Naive thymus-derived CD4-positive, alpha-beta T cell (primary cell): ENCODE data around the gene HOXB8. TPM values are rescaled to one million over a fixed set of nuclear protein-coding genes. Genes with fewer than 3 reads are reported as not detected.
A peak's percentile ranks its signal among the peaks of the same experiment; 100 is the strongest.

Source experiments
- ATAC-seq: fragments of 150-1000 bp; cut with Tn5 transposase; 2 replicates; pipeline ENCODE4 v1.10.0; 2021; ENCODE audit warnings: mild to moderate bottlenecking, moderate library complexity
- CTCF ChIA-PET: fragments of 350-600 bp; sonication (Branson Sonifier 250); formaldehyde crosslinking; loops from one replicate; lab custom pipeline; 2021; ENCODE audit warnings: antibody characterized with exemption; lab: Charles Lee
- POLR2A ChIA-PET: fragments of 350-600 bp; sonication (Branson Sonifier 250); formaldehyde crosslinking; loops from one replicate; lab custom pipeline; 2021; ENCODE audit warnings: antibody characterized with exemption, inconsistent platforms; lab: Charles Lee
- DNase-seq, 9 donors: peaks; one replicate each; pipeline versions ENCODE4 v3.0.0 to v3.0.0-alpha.2; 2020 to 2022; ENCODE audit warnings: mixed read lengths in 1 of 9
- H3K27ac ChIP-seq: one replicate; pipeline ENCODE4 v1.7.0; 2013; ENCODE audit warnings: mild to moderate bottlenecking, low read depth, low read length, moderate library complexity
- H3K27me3 ChIP-seq, 2 donors: one replicate each; pipeline ENCODE4 v1.7.0; 2013; ENCODE audit warnings: low read length in 2 of 2, mild to moderate bottlenecking in 2 of 2, moderate library complexity in 2 of 2; ENCODE audit not compliant: control insufficient read depth in 2 of 2, insufficient read depth in 2 of 2
- H3K36me3 ChIP-seq, 3 experiments: 1 replicate in 2 of 3; 2 replicates in 1 of 3; pipeline ENCODE4 v1.7.0; 2013; ENCODE audit warnings: low read length in 3 of 3, mild to moderate bottlenecking in 3 of 3, moderate library complexity in 1 of 3; ENCODE audit not compliant: insufficient read depth in 3 of 3, control insufficient read depth in 2 of 3
- H3K4me1 ChIP-seq, 2 donors: one replicate each; pipeline ENCODE4 v1.7.0; 2013; ENCODE audit warnings: low read length in 2 of 2, mild to moderate bottlenecking in 2 of 2, moderate library complexity in 1 of 2; ENCODE audit not compliant: control insufficient read depth in 2 of 2, insufficient read depth in 2 of 2
- H3K4me3 ChIP-seq: 2 replicates; pipeline ENCODE4 v1.7.0; 2013; ENCODE audit warnings: mild to moderate bottlenecking, low read length
- H3K9me3 ChIP-seq, 3 experiments: 1 replicate in 2 of 3; 2 replicates in 1 of 3; pipeline ENCODE4 v1.7.0; 2013; ENCODE audit warnings: low read length in 3 of 3; ENCODE audit not compliant: control insufficient read depth in 2 of 3
- H3K27ac Mint-ChIP-seq, 9 donors: one replicate each; pipeline ENCODE4 v1.8.0; 2020 to 2022; ENCODE audit warnings: mixed read lengths in 9 of 9, mild to moderate bottlenecking in 8 of 9, moderate library complexity in 5 of 9, inconsistent platforms in 2 of 9
- H3K27me3 Mint-ChIP-seq, 5 donors: one replicate each; pipeline ENCODE4 v1.8.0; 2021 to 2022; ENCODE audit warnings: mixed read lengths in 5 of 5, mild to moderate bottlenecking in 1 of 5
- H3K36me3 Mint-ChIP-seq, 5 donors: one replicate each; pipeline ENCODE4 v1.8.0; 2020 to 2022; ENCODE audit warnings: mixed read lengths in 5 of 5, mild to moderate bottlenecking in 3 of 5, inconsistent platforms in 1 of 5
- H3K4me1 Mint-ChIP-seq, 7 donors: one replicate each; pipeline ENCODE4 v1.8.0; 2020 to 2022; ENCODE audit warnings: mixed read lengths in 7 of 7, mild to moderate bottlenecking in 3 of 7, inconsistent platforms in 1 of 7
- H3K4me3 Mint-ChIP-seq, 10 donors: one replicate each; pipeline ENCODE4 v1.8.0; 2020 to 2022; ENCODE audit warnings: mild to moderate bottlenecking in 10 of 10, mixed read lengths in 10 of 10, moderate library complexity in 6 of 10, inconsistent platforms in 2 of 10
- H3K9me3 Mint-ChIP-seq, 11 donors: one replicate each; pipeline ENCODE4 v1.8.0; 2020 to 2022; ENCODE audit warnings: mixed read lengths in 11 of 11, mild to moderate bottlenecking in 4 of 11, inconsistent platforms in 1 of 11, moderate library complexity in 1 of 11
- intact Hi-C, 2 donors: fragments of 100-400 bp; cut with micrococcal nuclease; formaldehyde crosslinking; loops; one replicate each; pipeline ENCODE4 v1.15.1; 2023
- polyA plus RNA-seq, 2 donors: library from polyadenylated mRNA; unstranded; fragments of 300-500 nt; fragmentation: Illumina TruSeq; gene quantifications; one replicate each; pipeline ENCODE4 v1.2.3, GENCODE V29; 2021
- total RNA-seq, 6 experiments: library from RNA in 5 of 6; stranded (reverse) in 5 of 6; gene quantifications; 1 replicate in 5 of 6; 2 replicates in 1 of 6; pipeline ENCODE4 v1.2.3 and lab custom pipeline; 2021 to 2026

HOXB8 gene
- total and polyA plus RNA-seq, 7 experiments from 2014 or later, result not detected

GRCh38 chr17:48570325-48571023 lies 44.6 kb downstream of the HOXB8 start:
- POLR2A ChIA-PET, result interaction anchor here (0.6 to 1.0 kb wide), 2 partner anchors 24 to 27 kb away, joined by 3 read pairs; no protein-coding TSS in a partner anchor

GRCh38 chr17:48569674-48570324 lies 45.3 kb downstream of the HOXB8 start:
- Histone ChIP-seq H3K9me3 (no peaks in the 10 kb centered on the region), H3K27me3 (peaks cover 0 to 4% of the 10 kb centered on the region in 2 donors), H3K4me1 (no peaks in the 10 kb centered on the region), H3K27ac (no peak overlapping the region), H3K36me3 (no peaks in the 10 kb centered on the region), H3K4me3 (no peak overlapping the region)
- CTCF ChIA-PET, result interaction anchor here (0.5 to 0.9 kb wide), 2 partner anchors 10 to 77 kb away, joined by 3 read pairs; no protein-coding TSS in a partner anchor
- intact Hi-C loops, result no loop called here
- H3K27me3 Mint-ChIP-seq, result peaks cover 3 to 24% (median 5%) of the 10 kb centered on the region in 5 donors
- no peak overlapping the region for H3K27ac Mint-ChIP-seq
- no peak for ATAC-seq
- no peak for DNase-seq
- POLR2A ChIA-PET, result interaction anchor here (0.6 to 1.2 kb wide), 4 partner anchors 23 to 207 kb away, joined by 3 to 4 read pairs (median 3); no protein-coding TSS in a partner anchor
- no peak overlapping the region for H3K4me3 Mint-ChIP-seq
- H3K4me1 Mint-ChIP-seq, result peaks cover 0 to 22% (median 10%) of the 10 kb centered on the region in 7 donors
- no peaks in the 10 kb centered on the region for H3K9me3 Mint-ChIP-seq
- peaks cover 0 to 17% (median 0%) of the 10 kb centered on the region in 5 donors for H3K36me3 Mint-ChIP-seq

More at GRCh38 chr17:48570325-48571023, 44.6 kb downstream of the HOXB8 start:
- H3K27ac Mint-ChIP-seq, result no peak overlapping the region
- no peaks in the 10 kb centered on the region for H3K4me1 ChIP-seq
- H3K27me3 ChIP-seq, result peaks cover 0 to 4% of the 10 kb centered on the region in 2 donors
- H3K4me1 Mint-ChIP-seq, result peaks cover 0 to 26% (median 10%) of the 10 kb centered on the region in 7 donors
- H3K36me3 ChIP-seq, result no peaks in the 10 kb centered on the region
- H3K36me3 Mint-ChIP-seq, result peaks cover 0 to 16% (median 0%) of the 10 kb centered on the region in 5 donors
- no peak overlapping the region for H3K4me3 Mint-ChIP-seq
- H3K4me3 ChIP-seq, result no peak overlapping the region
- no peak overlapping the region for H3K27ac ChIP-seq
- H3K9me3 ChIP-seq, result no peaks in the 10 kb centered on the region
- intact Hi-C loops, result no loop called here
- DNase-seq (no peak), ATAC-seq (no peak)
- no peaks in the 10 kb centered on the region for H3K9me3 Mint-ChIP-seq
- CTCF ChIA-PET, result interaction anchor here (0.5 kb wide), 1 partner anchor 10 kb away, joined by 3 read pairs; no protein-coding TSS in a partner anchor
- H3K27me3 Mint-ChIP-seq, result peaks cover 0 to 29% (median 5%) of the 10 kb centered on the region in 5 donors

- Mint-ChIP-seq H3K4me1 (peaks cover 0 to 23% (median 11%) of the 10 kb centered on the region in 7 donors), H3K36me3 (peaks cover 0 to 20% (median 0%) of the 10 kb centered on the region in 5 donors), H3K27ac (no peak overlapping the region), H3K27me3 (peaks cover 0 to 19% (median 8%) of the 10 kb centered on the region in 5 donors), H3K4me3 (peak overlapping the region in 3 of 10 donors; percentile 6 to 21 (median 12)), H3K9me3 (no peaks in the 10 kb centered on the region)
- ATAC-seq (no peak), DNase-seq (no peak)
- no peaks in the 10 kb centered on the region for H3K36me3 ChIP-seq
- POLR2A ChIA-PET, result interaction anchor here (0.6 to 1.2 kb wide), 2 partner anchors 28 to 165 kb away, joined by 3 to 4 read pairs; no protein-coding TSS in a partner anchor
- peaks cover 0 to 4% of the 10 kb centered on the region in 2 donors for H3K27me3 ChIP-seq
- no peaks in the 10 kb centered on the region for H3K9me3 ChIP-seq
- intact Hi-C loops, result no loop called here
- CTCF ChIA-PET, result interaction anchor here (0.9 kb wide), 1 partner anchor 77 kb away, joined by 3 read pairs; no protein-coding TSS in a partner anchor
- H3K27ac ChIP-seq, result no peak overlapping the region
- no peaks in the 10 kb centered on the region for H3K4me1 ChIP-seq
- H3K4me3 ChIP-seq, result no peak overlapping the region
Observed at GRCh38 chr17:48569240-48569582, 45.9 kb downstream of the HOXB8 start.

GRCh38 chr17:48568499-48569239 lies 46.4 kb downstream of the HOXB8 start:
- Histone ChIP-seq H3K36me3 (no peaks in the 10 kb centered on the region), H3K27ac (no peak overlapping the region), H3K4me3 (no peak overlapping the region), H3K27me3 (peaks cover 0 to 4% of the 10 kb centered on the region in 2 donors), H3K9me3 (no peaks in the 10 kb centered on the region), H3K4me1 (no peaks in the 10 kb centered on the region)
- H3K9me3 Mint-ChIP-seq, result no peaks in the 10 kb centered on the region
- peaks cover 0 to 22% (median 0%) of the 10 kb centered on the region in 5 donors for H3K36me3 Mint-ChIP-seq
- intact Hi-C loops, result no loop called here
- ChIA-PET CTCF (interaction anchor here (0.8 to 0.9 kb wide), 2 partner anchors 75 to 76 kb away, joined by 3 read pairs; no protein-coding TSS in a partner anchor), POLR2A (interaction anchor here (0.6 to 1.2 kb wide), 3 partner anchors 20 to 165 kb away, joined by 3 to 4 read pairs (median 3); no protein-coding TSS in a partner anchor)
- ATAC-seq (no peak), DNase-seq (no peak)
- peak overlapping the region; percentile 6 to 68 (median 28) for H3K4me3 Mint-ChIP-seq
- no peak overlapping the region for H3K27ac Mint-ChIP-seq
- peaks cover 2 to 17% (median 11%) of the 10 kb centered on the region in 5 donors for H3K27me3 Mint-ChIP-seq
- H3K4me1 Mint-ChIP-seq, result peaks cover 0 to 22% (median 11%) of the 10 kb centered on the region in 7 donors

GRCh38 chr17:48567646-48568354 lies 47.3 kb downstream of the HOXB8 start:
- H3K4me3 Mint-ChIP-seq, result peak overlapping the region in 2 of 10 donors; percentile 21 to 39
- H3K27ac Mint-ChIP-seq, result no peak overlapping the region
- Histone ChIP-seq H3K4me1 (no peaks in the 10 kb centered on the region), H3K4me3 (no peak overlapping the region), H3K9me3 (no peaks in the 10 kb centered on the region), H3K27ac (no peak overlapping the region), H3K36me3 (no peaks in the 10 kb centered on the region), H3K27me3 (peaks cover 0 to 4% of the 10 kb centered on the region in 2 donors)
- CTCF ChIA-PET, result interaction anchor here (0.8 kb wide), 1 partner anchor 75 kb away, joined by 3 read pairs; no protein-coding TSS in a partner anchor
- no peak for DNase-seq
- intact Hi-C loops, result no loop called here
- peaks cover 0 to 20% (median 0%) of the 10 kb centered on the region in 5 donors for H3K36me3 Mint-ChIP-seq
- ATAC-seq, result no peak
- H3K4me1 Mint-ChIP-seq, result peaks cover 0 to 20% (median 9%) of the 10 kb centered on the region in 7 donors
- POLR2A ChIA-PET, result interaction anchor here (0.6 to 0.7 kb wide), 2 partner anchors 20 to 263 kb away, joined by 3 to 4 read pairs; no protein-coding TSS in a partner anchor
- no peaks in the 10 kb centered on the region for H3K9me3 Mint-ChIP-seq
- peaks cover 4 to 21% (median 12%) of the 10 kb centered on the region in 5 donors for H3K27me3 Mint-ChIP-seq
